ENCODE results near the gene GRIN1. TPM values are rescaled to one million over a fixed set of nuclear protein-coding genes. Genes with fewer than 3 reads are reported as not detected.

GRIN1 gene
- total RNA-seq, 1 experiment from 2014 or later: 2.9 TPM

DNA sequence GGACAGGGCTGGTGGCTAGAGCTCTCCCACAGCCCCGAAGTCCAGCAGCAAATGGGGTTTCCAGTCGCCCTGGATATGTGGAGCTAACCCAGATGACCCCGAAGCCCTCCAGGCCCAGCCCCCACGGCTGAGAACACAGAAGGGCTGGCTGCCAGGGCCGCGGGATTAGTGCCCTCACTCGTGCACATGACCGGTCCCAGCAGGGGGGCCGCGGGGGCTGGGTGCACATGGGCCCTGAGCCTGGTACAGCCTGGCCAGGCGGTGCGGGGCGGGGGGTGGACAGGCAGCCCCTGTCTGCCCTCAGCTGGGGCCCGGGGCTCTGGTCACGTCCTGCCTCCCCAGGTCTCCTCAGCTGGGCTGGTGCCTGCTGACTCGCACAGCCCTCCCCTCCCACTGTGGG lies 55.4 kb downstream of the GRIN1 start:
- Mint-ChIP-seq H3K27me3 (ENCODE audit: low read depth) (no peaks in the 10 kb centered on the region), H3K4me3 (no peak overlapping the region), H3K36me3 (ENCODE audit: insufficient read depth in 1 of 3, low read depth in 3 of 3) (peaks cover 5 to 15% (median 11%) of the 10 kb centered on the region in 3 experiments; a peak in 5 of 7 replicates), H3K9me3 (no peaks in the 10 kb centered on the region), H3K27ac (no peak overlapping the region), H3K4me1 (peaks cover 8 to 17% of the 10 kb centered on the region in 2 experiments)
- H3K23me2 ChIP-seq (ENCODE audit: insufficient read length, low read depth, low read length, poor library complexity, severe bottlenecking): peaks cover 2% of the 10 kb centered on the region
- peaks cover 4% of the 10 kb centered on the region; the same call in 1 of the 2 replicates for H3K4me1 ChIP-seq (ENCODE audit: insufficient read depth, low read length)
- H3K9me3 ChIP-seq (ENCODE audit: control insufficient read depth, low read depth, low read length): no peaks in the 10 kb centered on the region
- no peak overlapping the region for H3K27ac ChIP-seq (ENCODE audit: insufficient read length, low read depth, low read length)
- no peak overlapping the region for H3K18ac ChIP-seq (ENCODE audit: insufficient read length, low read depth, low read length)
- H3K9ac ChIP-seq (ENCODE audit: extremely low read depth, insufficient read length, low read length): no peak overlapping the region
- H4K20me1 ChIP-seq (ENCODE audit: control insufficient read depth, insufficient read depth, insufficient read length): no peaks in the 10 kb centered on the region
- H2BK120ac ChIP-seq (ENCODE audit: low read depth, low read length, poor library complexity, severe bottlenecking): no peak overlapping the region
- H3K79me2 ChIP-seq (ENCODE audit: insufficient read depth, low read length): 0 out of 2 replicates have a peak, but pooled peaks cover 2% of the 10 kb centered on the region
- WGBS (ENCODE audit: extremely low coverage, insufficient read length, low lambda C conversion rate): no CpG with 5 or more reads among the region's 16 CpGs
- no peak overlapping the region for H3T11ph ChIP-seq (ENCODE audit: low read length)
- H2BK5ac ChIP-seq (ENCODE audit: insufficient read length, low read length): no peak overlapping the region
- no peak overlapping the region for H4K8ac ChIP-seq (replicated peaks; ENCODE audit: insufficient read length, low read depth, low read length)
- no peak overlapping the region for H4K5ac ChIP-seq (ENCODE audit: insufficient read length, low read depth, low read length)
- H3K79me1 ChIP-seq (ENCODE audit: insufficient read depth, low read depth, low read length, poor library complexity, severe bottlenecking): peaks cover 3% of the 10 kb centered on the region
- no peak overlapping the region for H2BK12ac ChIP-seq (ENCODE audit: insufficient read length, low read depth, low read length)
- no peak overlapping the region for H3K56ac ChIP-seq (ENCODE audit: insufficient read length, low read depth, low read length)
- no peak overlapping the region for H3K4ac ChIP-seq (ENCODE audit: low read depth, low read length)
- TF ChIP-seq, protein P1, sequence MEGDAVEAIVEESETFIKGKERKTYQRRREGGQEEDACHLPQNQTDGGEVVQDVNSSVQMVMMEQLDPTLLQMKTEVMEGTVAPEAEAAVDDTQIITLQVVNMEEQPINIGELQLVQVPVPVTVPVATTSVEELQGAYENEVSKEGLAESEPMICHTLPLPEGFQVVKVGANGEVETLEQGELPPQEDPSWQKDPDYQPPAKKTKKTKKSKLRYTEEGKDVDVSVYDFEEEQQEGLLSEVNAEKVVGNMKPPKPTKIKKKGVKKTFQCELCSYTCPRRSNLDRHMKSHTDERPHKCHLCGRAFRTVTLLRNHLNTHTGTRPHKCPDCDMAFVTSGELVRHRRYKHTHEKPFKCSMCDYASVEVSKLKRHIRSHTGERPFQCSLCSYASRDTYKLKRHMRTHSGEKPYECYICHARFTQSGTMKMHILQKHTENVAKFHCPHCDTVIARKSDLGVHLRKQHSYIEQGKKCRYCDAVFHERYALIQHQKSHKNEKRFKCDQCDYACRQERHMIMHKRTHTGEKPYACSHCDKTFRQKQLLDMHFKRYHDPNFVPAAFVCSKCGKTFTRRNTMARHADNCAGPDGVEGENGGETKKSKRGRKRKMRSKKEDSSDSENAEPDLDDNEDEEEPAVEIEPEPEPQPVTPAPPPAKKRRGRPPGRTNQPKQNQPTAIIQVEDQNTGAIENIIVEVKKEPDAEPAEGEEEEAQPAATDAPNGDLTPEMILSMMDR (conservative IDR thresholded peaks at IDR 0.05): no peak
- H3K4me2 ChIP-seq (ENCODE audit: insufficient read depth, insufficient read length, low read length): no peak overlapping the region
- no peak overlapping the region for H2AK5ac ChIP-seq (ENCODE audit: insufficient read length, low read length)
- H4K91ac ChIP-seq (ENCODE audit: insufficient read length, low read depth, low read length): no peak overlapping the region
- no peak overlapping the region for H2AFZ ChIP-seq (ENCODE audit: low read length)
- H3K27me3 ChIP-seq (ENCODE audit: insufficient read depth, low read length): no peaks in the 10 kb centered on the region
- H3K23ac ChIP-seq (ENCODE audit: insufficient read length, low read depth, low read length): no peak overlapping the region
- no peak overlapping the region for H2BK20ac ChIP-seq (ENCODE audit: low read depth, low read length, poor library complexity, severe bottlenecking)
- H3K14ac ChIP-seq (ENCODE audit: insufficient read depth, low read length): no peak overlapping the region; the same call in 1 of the 2 replicates
- no peak for DNase-seq
- no peak overlapping the region for H2BK15ac ChIP-seq (ENCODE audit: low read depth, low read length)

All from H9 (cell line).